Liver (tissue), 9 donors: ENCODE data around the gene DTNA. TPM values are rescaled to one million over a fixed set of nuclear protein-coding genes. Genes with fewer than 3 reads are reported as not detected.

Source experiments
- DNase-seq: peaks from one replicate; pipeline ENCODE4 v3.0.0-alpha.2; 2017; ENCODE audit warnings: low spot score
- H3K27ac ChIP-seq, 2 donors: one replicate each; pipeline ENCODE4 v1.7.0; 2013; ENCODE audit warnings: inconsistent platforms in 2 of 2, low read length in 2 of 2, control low read depth in 1 of 2, low read depth in 1 of 2, mild to moderate bottlenecking in 1 of 2
- H3K27me3 ChIP-seq, 4 donors: one replicate each; pipeline versions ENCODE4 v1.6.1 to v1.7.0; 2013; ENCODE audit warnings: low read length in 3 of 4, inconsistent platforms in 1 of 4, mild to moderate bottlenecking in 1 of 4, moderate library complexity in 1 of 4; ENCODE audit not compliant: control insufficient read depth in 4 of 4, insufficient read depth in 4 of 4
- H3K36me3 ChIP-seq, 4 donors: one replicate each; pipeline versions ENCODE4 v1.6.1 to v1.7.0; 2013; ENCODE audit warnings: low read length in 3 of 4, mild to moderate bottlenecking in 3 of 4, low read depth in 1 of 4, moderate library complexity in 1 of 4; ENCODE audit not compliant: control insufficient read depth in 4 of 4, insufficient read depth in 3 of 4
- H3K4me1 ChIP-seq, 4 donors: one replicate each; pipeline versions ENCODE4 v1.6.1 to v1.7.0; 2013; ENCODE audit warnings: low read length in 3 of 4, mild to moderate bottlenecking in 3 of 4, moderate library complexity in 1 of 4; ENCODE audit not compliant: control insufficient read depth in 4 of 4, insufficient read depth in 4 of 4
- H3K4me3 ChIP-seq, 3 donors: one replicate each; pipeline versions ENCODE4 v1.6.1 to v1.7.0; 2013; ENCODE audit warnings: low read length in 3 of 3, control low read depth in 1 of 3, low read depth in 1 of 3, mild to moderate bottlenecking in 1 of 3
- H3K9ac ChIP-seq, 2 donors: one replicate each; pipeline ENCODE4 v1.7.0; 2013; ENCODE audit warnings: low read length in 2 of 2, mild to moderate bottlenecking in 2 of 2, moderate library complexity in 2 of 2, control low read depth in 1 of 2, low read depth in 1 of 2
- H3K9me3 ChIP-seq, 4 donors: one replicate each; pipeline versions ENCODE4 v1.6.1 to v1.7.0; 2013; ENCODE audit warnings: low read length in 3 of 4; ENCODE audit not compliant: control insufficient read depth in 4 of 4
- ATF3 ChIP-seq: IDR thresholded peaks from 2 replicates; pipeline ENCODE4 v1.6.1; 2016; ENCODE audit warnings: antibody characterized with exemption
- EGR1 ChIP-seq, 2 donors: IDR thresholded peaks; 2 replicates each; pipeline ENCODE4 v1.6.1; 2016 to 2018; ENCODE audit warnings: antibody characterized with exemption in 2 of 2, low read depth in 2 of 2
- FOXA1 ChIP-seq: IDR thresholded peaks from 2 replicates; pipeline ENCODE4 v1.6.1; 2016; ENCODE audit warnings: antibody characterized with exemption
- FOXA2 ChIP-seq: IDR thresholded peaks from 2 replicates; pipeline ENCODE4 v1.6.1; 2016; ENCODE audit warnings: antibody characterized with exemption
- GABPA ChIP-seq, 2 donors: IDR thresholded peaks in 1 of 2; conservative IDR thresholded peaks in 1 of 2; 2 replicates each; pipeline ENCODE4 v1.6.1; 2016; ENCODE audit warnings: antibody characterized with exemption in 2 of 2, mild to moderate bottlenecking in 1 of 2, moderate library complexity in 1 of 2
- HNF4A ChIP-seq, 2 donors: conservative IDR thresholded peaks; 2 replicates each; pipeline ENCODE4 v1.6.1; 2016; ENCODE audit warnings: antibody characterized with exemption in 2 of 2, mild to moderate bottlenecking in 2 of 2
- HNF4G ChIP-seq: IDR thresholded peaks from 2 replicates; pipeline ENCODE4 v1.6.1; 2016; ENCODE audit warnings: antibody characterized with exemption
- JUND ChIP-seq, 2 donors: IDR thresholded peaks; 2 replicates each; pipeline ENCODE4 v1.6.1; 2016; ENCODE audit warnings: antibody characterized with exemption in 2 of 2
- MAX ChIP-seq: IDR thresholded peaks from 2 replicates; pipeline ENCODE4 v1.6.1; 2016; ENCODE audit warnings: antibody characterized with exemption
- NR2F2 ChIP-seq: IDR thresholded peaks from 2 replicates; pipeline ENCODE4 v1.6.1; 2016; ENCODE audit warnings: antibody characterized with exemption
- REST ChIP-seq: IDR thresholded peaks from 2 replicates; pipeline ENCODE4 v1.6.1; 2016; ENCODE audit warnings: antibody characterized with exemption, mild to moderate bottlenecking
- RXRA ChIP-seq, 2 donors: IDR thresholded peaks; 2 replicates each; pipeline ENCODE4 v1.6.1; 2017 to 2018; ENCODE audit warnings: antibody characterized with exemption in 2 of 2, mild to moderate bottlenecking in 1 of 2
- SP1 ChIP-seq: IDR thresholded peaks from 2 replicates; pipeline ENCODE4 v1.6.1; 2018; ENCODE audit warnings: antibody characterized with exemption, mild to moderate bottlenecking
- YY1 ChIP-seq: IDR thresholded peaks from 2 replicates; pipeline ENCODE4 v1.6.1; 2016; ENCODE audit warnings: antibody characterized with exemption, mild to moderate bottlenecking
- ZBTB33 ChIP-seq: IDR thresholded peaks from 2 replicates; pipeline ENCODE4 v1.6.1; 2016; ENCODE audit warnings: antibody characterized with exemption
- WGBS: extraction: QIAGEN DNeasy Blood & Tissue Kit; methylation state at CpG from one replicate; pipeline ENCODE4 v1.1.7; 2013; 5-methylcytosine and 5-hydroxymethylcytosine counted together
- polyA plus RNA-seq, 2 donors: library from polyadenylated mRNA; stranded (reverse) in 1 of 2; unstranded in 1 of 2; fragments of 200-250 nt in 1 of 2; fragments of >200 nt in 1 of 2; fragmentation: Nextera tagmentation in 1 of 2; extraction: Ambion mirVana in 1 of 2; gene quantifications; one replicate each; pipeline versions ENCODE4 v1.2.1 to v1.2.3, GENCODE V29; 2013 to 2015
- total RNA-seq, 2 donors: library from RNA; depleted of rRNA; stranded (reverse); fragments of >200 nt; gene quantifications; one replicate each; pipeline ENCODE4 v1.2.3, GENCODE V29; 2014
- donor health status: healthy.
- donor health status: healthy.
- donor health status: healthy.
- donor health status: healthy.
- donor health status: healthy.

DTNA gene
- total and polyA plus RNA-seq, 4 donors: 0.33 to 3.2 (median 1.4) TPM

GRCh38 chr18:34771958-34772357 is 61.9 kb downstream of the DTNA start (continued):
- no peak for TF ChIP-seq ZBTB33
- no peak for TF ChIP-seq JUND (IDR thresholded peaks at IDR 0.05)
- TF ChIP-seq ATF3: no peak
- no peak for TF ChIP-seq SP1
- TF ChIP-seq GABPA (IDR thresholded peaks at IDR 0.05 in 1 of 2, conservative IDR thresholded peaks at IDR 0.05 in 1 of 2): no peak
- no peak for TF ChIP-seq RXRA (IDR thresholded peaks at IDR 0.05)
- TF ChIP-seq FOXA2: no peak

GRCh38 chr18:34772887-34773286 is 62.8 kb downstream of the DTNA start:
- no peak for DNase-seq
- 63% methylated on average over 2 of the region's 2 CpGs for WGBS
- H3K36me3 ChIP-seq: no peaks in the 10 kb centered on the region
- no peak overlapping the region for H3K9ac ChIP-seq
- H3K9me3 ChIP-seq: no peaks in the 10 kb centered on the region
- no peak for TF ChIP-seq YY1
- TF ChIP-seq JUND (IDR thresholded peaks at IDR 0.05): no peak
- no peak for TF ChIP-seq GABPA (IDR thresholded peaks at IDR 0.05 in 1 of 2, conservative IDR thresholded peaks at IDR 0.05 in 1 of 2)
- no peak for TF ChIP-seq ZBTB33
- TF ChIP-seq REST: no peak
- TF ChIP-seq MAX: no peak
- TF ChIP-seq EGR1 (IDR thresholded peaks at IDR 0.05; ENCODE audit: low read depth in 2 of 2): no peak
- no peak for TF ChIP-seq NR2F2
- no peak for TF ChIP-seq RXRA (IDR thresholded peaks at IDR 0.05)
- TF ChIP-seq SP1: no peak
- TF ChIP-seq FOXA1: no peak
- no peak for TF ChIP-seq ATF3
- no peak for TF ChIP-seq FOXA2
- no peak for TF ChIP-seq HNF4A (conservative IDR thresholded peaks at IDR 0.05)
- TF ChIP-seq HNF4G: no peak
- no peak overlapping the region for H3K4me3 ChIP-seq
- H3K4me1 ChIP-seq: no peaks in the 10 kb centered on the region
- no peak overlapping the region for H3K27ac ChIP-seq
- no peaks in the 10 kb centered on the region for H3K27me3 ChIP-seq
